ENCODE results near the gene ACVRL1.

Gene ACVRL1

DNA sequence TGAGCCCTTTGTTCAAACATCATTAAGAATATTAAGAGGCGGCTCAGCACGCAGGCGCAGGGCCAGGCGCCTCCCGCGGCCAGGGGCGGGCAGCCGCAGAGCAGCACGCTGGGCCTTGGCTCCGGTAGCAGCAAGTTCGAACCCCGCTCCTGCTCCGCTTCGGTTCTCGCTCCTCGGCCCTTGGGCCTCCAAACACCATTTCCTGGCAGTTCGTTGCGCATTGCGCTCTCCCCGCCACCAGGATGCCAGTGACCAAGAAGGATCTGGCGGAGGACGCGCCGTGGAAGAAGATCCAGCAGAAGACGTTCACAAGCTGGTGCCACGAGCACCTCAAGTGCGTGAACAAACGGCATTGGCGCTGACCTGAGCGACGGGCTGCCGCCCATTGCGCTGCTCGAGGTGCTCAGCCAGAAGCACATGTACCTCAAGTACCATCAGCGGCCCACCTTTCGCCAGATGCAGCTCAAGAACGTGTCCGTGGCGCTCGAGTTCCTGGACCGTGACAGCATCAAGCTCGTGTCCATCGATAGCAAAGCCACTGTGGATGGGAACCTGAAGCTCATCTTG, 6.9 kb upstream of the ACVRL1 start:
- DNase-seq: no peak

DNA sequence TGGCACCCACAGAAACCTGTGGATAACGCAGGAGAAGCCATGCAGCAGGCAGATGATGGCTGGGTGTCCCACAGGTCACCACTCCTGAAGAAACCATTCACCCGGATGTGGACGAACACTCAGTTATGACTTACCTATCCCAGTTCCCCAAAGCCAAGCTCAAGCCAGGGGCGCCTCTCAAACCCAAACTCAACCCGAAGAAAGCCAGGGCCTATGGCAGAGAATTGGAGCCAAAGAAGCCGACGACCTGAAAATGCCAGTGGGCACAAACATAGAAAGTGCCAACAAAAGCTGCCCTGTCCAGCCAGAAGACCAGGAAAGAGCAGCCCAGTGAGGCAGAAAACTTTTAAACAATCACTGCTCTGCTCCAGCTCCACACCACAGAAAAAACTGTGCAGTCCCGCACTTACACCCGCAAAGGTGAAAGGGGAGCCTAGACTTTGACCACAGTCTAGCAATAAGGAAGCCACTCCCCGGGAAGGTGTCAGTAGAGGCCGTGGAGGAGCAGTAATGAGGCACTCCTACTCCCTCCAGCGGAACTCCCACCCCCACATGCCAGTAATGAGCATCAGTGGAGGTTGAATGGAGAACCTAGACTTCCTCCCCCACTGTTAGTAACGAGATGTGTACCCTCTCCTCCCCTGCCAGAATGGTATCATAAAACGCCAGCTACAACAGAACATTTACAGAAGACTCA, 6.0 kb upstream of the ACVRL1 start:
- no peak for DNase-seq

DNA sequence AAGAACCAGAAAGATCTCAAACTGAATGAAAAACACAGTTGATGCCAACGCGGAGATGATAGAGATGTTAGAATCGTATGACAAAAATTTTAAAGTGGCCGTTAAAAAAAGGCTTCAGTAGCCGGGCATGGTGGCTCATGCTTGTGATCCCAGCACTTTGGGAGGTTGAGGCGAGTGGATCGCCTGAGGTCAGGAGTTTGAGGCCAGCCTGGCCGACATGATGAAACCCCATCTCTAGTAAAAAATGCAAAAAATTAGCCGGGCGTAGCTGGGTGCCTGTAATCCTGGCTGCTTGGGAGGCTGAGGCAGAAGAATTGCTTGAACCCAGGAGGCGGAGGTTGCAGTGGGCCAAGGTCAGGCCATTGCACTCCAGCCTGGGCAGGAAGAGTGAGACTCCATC, 5.4 kb upstream of the ACVRL1 start:
- no peak for DNase-seq

DNA sequence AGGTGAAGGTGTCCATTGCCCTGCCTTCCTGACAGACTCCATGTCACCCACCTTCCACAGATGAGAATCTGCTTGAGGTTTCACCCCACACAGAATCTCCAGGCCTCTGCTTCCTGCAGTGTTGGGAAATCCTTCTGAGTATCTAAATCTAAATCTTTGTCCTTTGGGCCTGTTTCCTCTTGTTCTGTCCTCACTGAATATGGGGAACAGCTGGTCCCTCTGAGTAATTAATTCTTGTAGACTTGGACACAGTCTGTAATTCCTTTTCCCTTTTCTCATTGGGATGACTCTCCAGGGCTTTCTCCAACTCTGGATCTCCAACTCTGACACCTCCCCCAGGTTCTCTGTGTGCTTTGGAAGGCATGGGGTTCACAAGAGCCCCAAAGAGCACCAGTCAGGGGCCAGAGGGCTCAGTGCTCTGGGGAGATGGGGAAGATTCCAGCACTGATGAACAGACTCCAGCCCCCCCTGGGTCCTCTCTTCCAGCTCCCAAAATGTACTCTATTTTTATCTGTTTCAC, 2.3 kb upstream of the ACVRL1 start:
- no peak for DNase-seq

DNA sequence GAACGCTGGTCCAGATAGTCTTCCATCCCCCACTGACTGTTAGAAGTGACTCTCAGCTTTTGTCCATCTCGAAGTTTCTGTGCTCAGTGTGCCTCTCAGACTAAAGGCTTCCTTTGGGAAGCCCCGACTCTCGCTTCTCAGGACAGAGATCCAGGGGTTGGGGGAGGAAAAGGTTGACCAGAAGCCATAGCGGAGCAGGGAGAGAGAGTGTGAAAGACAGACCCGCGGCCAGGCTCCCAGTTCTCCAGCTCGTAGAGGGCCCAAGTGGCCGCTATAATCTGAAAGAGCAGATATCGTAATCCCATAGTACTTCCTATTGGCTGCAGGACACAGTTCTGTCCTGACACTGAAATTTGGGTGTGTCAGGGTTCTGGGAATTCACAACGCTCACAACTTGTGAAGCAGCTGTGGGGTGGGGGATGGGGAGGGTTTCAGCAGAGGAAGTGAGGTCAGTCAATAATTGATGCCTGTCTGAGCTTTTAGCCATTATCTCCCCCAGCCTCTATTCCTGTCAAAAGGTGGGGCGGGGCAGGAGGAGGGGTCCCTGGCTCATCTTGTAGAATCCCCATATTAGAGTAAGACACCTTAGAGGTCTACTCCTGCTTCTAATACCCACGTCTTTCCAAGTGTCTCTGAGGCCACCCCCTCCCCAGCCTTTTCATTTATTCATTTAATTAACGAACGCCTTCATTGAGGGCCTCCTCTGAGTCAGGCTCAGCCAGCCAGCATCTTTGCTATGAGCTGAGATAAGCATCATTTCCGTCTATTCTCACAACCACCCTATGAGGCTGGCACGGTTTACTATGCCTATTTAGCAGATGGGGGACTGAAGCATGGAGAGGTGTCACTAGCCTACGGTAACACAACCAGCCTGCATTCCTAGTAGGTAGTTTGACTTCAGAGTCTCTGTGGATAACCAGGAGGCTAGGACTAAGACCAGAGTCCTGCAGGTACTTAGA, 1.6 kb upstream of the ACVRL1 start:
- DNase-seq: peak in 1 of 3 experiments; percentile 29

DNA sequence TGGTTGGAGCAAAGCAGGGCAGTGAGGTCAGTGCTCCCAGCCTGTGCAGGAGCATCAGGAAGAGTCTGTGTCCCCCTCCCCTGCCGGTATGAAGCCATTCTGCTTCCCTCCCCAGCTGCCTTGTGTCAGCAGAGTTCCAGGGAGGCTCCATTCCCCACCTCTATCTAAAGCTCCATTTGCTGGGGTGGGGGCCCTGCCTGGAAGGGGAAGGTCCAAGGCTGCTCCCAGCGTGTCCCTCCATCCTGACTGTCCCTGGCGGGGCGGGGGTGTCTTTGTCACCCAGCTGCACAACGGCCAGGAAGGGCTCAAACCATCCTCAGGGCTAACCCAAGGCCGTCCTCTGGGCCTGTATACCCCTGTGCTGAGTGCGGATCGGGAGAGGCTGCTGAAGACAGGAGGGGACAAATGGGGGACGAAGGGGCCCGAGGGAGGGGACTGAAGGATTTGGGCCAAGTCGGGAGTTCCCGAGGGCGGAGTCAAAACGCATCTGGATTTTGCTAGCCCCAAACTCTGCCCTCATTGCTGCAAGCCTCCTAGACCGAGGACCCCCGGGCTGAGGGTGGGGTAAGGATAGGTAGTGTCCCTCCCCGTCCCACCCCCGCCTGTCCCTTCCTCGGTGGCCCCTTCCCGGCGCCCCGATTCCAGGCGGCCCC, 748 bp upstream of the ACVRL1 start:
- no peak for DNase-seq

DNA sequence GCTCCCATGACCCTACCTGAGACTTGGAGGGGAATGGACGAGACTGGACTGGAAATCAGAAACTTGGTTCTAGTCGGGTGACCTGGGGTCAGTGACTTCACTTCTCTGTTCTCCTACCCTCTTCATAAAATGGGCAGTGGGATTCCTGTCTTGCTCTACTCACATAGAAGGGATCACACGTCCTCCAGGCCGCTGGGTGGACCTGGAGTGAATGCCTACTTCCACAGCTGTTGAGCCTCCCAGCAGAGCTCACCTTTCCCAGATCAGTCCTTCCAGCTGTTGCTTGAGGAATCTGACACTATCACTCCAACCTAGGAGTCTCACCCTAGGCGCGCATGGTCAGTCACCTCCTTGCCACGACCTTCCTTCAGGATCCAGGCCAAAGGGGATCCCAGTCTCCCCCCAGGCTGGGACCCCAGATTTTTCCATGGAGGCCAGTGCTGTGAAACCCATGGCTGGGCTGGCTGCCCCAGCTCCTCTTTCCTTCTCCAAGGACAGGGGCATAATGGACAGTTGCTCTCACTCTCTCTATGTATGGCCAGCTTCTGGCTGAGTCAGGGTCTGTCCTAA, 637 bp downstream of the ACVRL1 start:
- DNase-seq: no peak

DNA sequence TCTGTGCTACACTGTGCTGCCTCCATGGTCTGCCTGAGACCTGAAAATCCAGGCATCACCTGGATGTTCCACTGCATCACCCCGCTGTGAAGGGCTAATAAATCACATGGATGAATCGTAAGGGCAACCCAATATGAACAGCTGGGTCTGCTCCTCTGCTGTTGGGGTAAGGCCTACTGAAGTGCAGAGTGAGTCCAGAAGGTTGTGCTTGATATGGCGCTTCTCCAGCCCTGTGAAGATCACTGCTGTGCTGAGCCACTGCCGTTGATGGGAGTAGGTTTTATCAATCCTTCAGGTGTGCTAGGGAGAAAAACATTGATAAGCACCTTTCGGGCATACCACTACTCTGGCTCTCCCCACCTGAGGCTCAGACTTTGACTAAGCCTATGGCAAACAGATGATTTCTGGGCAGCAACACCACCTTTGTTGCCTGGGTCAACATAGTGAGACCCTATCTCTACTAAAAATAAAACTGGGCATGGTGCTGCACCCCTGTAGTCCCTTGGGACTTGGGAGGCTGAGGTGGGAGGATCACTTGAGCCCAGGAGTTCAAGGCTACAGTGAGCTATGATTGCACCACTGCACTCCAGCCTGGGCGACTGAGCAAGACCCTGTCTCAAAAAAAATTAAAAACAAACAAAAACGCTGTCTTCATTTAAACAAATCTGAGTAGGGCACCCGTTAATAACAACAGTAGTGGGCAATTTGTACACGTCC, 1.7 kb downstream of the ACVRL1 start:
- DNase-seq: peak in 1 of 3 experiments; percentile 21

DNA sequence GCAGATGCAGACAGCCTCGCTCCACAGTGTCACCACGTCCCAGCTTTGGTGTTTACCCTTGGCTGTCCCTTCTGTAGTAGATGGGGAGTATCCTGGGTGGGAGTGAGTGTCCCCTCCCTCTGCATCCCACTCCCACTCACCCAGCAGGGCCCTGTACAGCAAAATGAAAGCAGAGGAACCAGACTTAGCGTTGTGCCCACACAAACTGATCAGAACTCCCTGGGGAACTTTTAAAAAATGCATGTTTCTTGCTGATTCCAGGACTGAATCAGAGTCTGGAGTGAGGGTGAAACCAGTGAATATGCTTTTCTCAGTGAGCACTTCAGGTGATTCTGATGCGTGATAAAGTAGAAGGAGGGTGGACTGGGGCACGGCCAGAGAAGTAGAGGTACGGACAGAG, 2.9 kb downstream of the ACVRL1 start:
- DNase-seq: no peak

DNA sequence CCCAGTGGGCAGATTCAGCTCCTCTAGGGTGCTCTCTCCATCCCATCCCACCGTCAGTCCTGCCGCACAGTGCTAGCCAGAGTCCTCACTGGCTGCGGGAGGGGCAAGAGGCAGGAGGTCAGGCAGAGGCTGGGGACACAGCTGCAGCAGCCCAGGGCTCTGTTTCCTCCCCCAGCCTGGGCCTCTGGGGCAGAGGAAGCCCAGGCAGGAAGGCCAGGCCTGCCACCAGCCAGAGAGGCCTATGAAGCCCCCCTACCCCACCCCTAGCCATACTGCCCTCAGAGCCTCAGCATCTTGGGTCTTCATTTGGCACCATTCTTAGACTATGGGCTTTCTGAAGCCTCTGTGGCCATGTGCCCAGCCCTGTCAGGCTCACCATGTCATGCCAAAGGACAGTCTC, 3.4 kb downstream of the ACVRL1 start:
- DNase-seq: no peak

DNA sequence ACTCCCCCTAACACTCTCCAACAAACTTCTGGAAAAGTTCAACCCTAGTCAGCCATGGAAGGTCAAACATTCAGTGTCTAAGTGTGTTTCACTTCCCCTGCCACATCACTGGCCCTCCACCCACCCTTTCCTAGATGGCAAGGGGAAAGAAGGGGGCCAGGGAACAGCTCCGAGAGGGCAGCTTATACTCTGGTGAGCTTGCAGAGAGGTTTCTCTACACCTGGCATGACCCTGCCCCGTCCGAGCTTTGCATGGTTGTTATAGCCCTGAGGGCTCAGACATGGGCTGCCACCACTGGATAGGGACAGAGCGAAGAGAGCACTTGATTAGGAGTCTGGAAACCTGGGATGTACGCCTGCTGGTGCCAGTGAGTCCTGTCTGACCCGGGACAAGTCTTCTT, 4.0 kb downstream of the ACVRL1 start:
- DNase-seq: no peak

DNA sequence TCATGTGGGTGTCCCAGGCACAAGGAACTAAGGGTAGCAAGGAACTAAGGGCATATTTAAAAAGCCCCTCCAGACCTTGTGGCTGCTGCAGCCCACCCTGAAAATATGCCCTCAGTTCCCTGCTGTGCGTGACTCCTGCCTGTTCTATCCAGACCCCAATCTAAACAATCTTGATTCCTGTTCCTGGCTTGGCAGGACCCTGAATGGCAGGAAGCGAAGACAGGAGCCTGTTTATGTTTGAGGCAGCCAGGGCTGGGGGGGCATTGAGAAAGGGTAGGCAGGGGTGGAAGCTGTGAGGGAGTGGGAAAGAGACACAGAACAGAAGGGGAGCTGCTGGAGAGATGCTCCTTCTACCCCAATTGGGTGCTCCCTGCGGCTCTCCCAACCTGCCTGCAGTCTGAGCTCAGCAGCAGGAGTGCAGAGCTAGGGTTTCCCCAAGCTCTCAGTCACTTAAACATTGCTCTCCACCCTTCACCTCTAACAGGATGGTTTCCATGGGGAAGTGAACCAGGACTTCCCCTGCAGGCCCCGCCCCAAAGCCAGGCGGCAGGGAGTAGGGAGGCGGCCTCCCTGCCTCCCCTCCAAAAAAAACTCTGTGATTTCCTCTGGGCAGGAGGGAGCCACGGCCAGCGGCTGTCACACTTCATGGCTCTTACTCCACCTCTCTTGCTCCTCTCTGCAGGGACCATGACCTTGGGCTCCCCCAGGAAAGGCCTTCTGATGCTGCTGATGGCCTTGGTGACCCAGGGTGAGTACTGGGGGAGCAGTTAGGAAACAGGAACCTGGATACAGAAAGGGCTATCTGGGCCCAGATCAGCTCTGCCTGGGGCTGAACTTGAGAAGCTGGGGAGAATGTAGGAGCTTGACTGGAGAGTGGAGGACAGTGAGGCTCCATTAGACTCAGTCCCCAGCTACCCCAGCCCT, 4.7 kb downstream of the ACVRL1 start:
- DNase-seq: peak in 1 of 3 experiments; percentile 9

DNA sequence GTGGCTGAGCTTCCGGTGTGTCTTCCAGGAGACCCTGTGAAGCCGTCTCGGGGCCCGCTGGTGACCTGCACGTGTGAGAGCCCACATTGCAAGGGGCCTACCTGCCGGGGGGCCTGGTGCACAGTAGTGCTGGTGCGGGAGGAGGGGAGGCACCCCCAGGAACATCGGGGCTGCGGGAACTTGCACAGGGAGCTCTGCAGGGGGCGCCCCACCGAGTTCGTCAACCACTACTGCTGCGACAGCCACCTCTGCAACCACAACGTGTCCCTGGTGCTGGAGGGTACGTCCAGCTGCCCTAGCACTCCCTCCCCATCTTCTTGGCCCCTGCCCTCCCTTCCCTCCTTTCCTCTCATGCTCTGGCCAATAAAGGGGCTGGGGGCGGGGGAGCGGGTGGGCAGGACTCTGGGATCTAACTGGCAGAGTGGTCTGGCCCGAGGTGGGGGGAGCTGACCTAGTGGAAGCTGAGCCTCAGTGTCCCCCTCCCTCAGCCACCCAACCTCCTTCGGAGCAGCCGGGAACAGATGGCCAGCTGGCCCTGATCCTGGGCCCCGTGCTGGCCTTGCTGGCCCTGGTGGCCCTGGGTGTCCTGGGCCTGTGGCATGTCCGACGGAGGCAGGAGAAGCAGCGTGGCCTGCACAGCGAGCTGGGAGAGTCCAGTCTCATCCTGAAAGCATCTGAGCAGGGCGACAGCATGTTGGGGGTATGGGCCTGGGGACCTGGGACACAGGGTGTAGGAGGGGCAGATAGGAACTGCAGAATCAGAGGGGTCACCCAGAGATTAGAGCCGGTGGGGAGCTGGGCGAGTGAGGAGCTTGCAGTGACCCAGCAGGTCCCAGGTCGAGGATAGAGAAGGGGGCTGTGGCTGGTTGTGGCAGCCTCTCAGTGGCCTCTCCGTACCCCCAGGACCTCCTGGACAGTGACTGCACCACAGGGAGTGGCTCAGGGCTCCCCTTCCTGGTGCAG, 6.0 kb downstream of the ACVRL1 start:
- no peak for DNase-seq

DNA sequence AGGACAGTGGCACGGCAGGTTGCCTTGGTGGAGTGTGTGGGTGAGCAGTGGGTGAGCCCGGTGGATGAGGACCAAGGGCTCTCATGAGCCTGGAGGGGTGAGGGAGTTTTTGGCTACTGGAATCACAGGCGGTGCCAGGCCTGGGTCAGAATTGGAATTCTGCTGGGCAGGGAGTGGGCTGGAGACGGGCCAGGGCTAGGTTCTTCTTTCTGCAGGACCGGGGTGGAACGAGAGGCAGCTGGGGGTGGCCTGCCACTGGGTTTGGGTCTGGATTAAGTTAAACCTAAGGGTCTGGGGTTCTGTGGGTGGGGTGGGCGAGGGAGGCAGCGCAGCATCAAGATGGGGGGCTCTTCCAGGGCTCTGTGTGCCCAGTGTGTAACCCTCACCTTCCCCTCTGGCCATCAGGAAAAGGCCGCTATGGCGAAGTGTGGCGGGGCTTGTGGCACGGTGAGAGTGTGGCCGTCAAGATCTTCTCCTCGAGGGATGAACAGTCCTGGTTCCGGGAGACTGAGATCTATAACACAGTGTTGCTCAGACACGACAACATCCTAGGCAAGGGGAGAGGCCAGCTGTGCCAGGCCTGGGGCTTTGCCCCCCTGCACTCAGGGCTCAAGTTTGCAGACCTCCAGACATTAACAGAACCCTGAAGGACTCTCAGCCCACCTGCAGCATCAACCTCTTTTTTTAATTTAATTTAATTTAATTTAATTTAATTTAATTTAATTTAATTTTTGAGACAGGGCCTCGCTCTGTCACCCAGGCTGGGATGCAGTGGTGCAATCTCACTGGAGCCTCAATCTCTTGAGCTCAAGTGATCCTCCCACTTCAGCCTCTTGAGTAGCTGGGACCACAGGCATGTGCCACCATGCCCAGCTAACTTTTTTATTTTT, 7.0 kb downstream of the ACVRL1 start:
- no peak for DNase-seq

DNA sequence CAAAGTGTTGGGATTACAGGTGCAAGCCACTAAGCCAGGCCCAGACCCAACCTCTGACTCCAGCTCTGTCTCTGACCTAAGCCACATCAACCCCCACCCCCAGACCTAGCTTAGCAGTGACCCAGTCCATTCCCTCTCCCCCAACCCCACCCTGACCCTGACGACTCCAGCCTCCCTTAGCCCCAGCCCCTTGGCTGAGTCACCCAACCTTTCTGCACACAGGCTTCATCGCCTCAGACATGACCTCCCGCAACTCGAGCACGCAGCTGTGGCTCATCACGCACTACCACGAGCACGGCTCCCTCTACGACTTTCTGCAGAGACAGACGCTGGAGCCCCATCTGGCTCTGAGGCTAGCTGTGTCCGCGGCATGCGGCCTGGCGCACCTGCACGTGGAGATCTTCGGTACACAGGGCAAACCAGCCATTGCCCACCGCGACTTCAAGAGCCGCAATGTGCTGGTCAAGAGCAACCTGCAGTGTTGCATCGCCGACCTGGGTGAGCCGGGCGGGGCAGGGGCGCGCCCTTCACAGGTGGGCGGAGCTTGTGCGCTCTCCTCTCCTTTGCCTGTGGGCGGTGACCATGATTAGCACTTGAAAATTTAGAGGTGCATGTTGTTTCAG, 7.8 kb downstream of the ACVRL1 start:
- DNase-seq: no peak

DNA sequence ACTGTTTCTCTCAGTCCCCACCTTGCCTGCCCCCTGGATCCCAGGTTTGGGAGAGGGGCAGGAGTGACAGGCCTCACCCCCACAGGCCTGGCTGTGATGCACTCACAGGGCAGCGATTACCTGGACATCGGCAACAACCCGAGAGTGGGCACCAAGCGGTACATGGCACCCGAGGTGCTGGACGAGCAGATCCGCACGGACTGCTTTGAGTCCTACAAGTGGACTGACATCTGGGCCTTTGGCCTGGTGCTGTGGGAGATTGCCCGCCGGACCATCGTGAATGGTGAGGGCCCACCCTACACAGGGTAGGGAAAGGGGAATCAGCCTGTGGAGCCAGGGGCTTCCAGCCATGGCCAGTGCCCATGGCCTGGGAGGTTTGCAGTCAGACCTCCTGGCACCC, 8.6 kb downstream of the ACVRL1 start:
- no peak for DNase-seq

DNA sequence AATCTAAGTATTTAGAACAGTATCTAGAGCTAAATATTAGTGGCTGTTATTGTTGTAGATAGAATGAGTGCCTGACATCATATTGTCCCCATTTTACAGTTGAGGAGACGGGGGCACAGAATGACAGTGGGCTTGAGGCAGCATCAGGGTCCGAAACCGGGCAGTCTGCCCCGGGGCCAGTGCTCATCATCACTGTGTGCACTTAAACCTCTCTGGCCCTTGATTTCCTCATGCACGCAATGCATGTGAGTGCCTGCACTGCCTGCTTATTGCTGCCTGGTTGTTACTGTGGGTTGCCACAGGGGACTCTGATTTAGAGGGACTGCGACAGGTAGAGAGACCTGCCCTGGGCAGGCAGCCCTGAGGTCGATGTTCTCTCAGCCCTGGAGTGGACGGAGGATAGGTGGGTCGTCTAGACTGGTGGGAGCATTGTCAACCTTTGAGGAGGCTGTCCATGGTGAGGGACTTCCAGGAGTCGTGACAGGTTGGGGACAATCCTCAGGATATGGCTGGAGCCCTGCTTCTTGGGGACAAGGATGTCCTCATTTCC, 9.8 kb downstream of the ACVRL1 start:
- DNase-seq: no peak
